ENCODE measurements around the gene ZNF300.

ZNF300 gene

GRCh38 chr5:150918613-150919012 is 13.8 kb upstream of the ZNF300 start:
- no peaks in the 10 kb centered on the region for H3K9me3 ChIP-seq (ENCODE audit: insufficient read depth, low read length, severe bottlenecking)
- ATAC-seq (ENCODE audit: insufficient read depth, low read depth) (no peak), DNase-seq (no peak)
- no peaks in the 10 kb centered on the region for H3K27me3 ChIP-seq (ENCODE audit: insufficient read depth, low read length, poor library complexity)
- no peak overlapping the region for H3K4me2 ChIP-seq (ENCODE audit: insufficient read depth, low read length)
- H3K9ac ChIP-seq (ENCODE audit: low read depth, low read length) = no peak overlapping the region
- TF ChIP-seq EZH2 (IDR thresholded peaks at IDR 0.05; ENCODE audit: borderline replicate concordance, low read depth, low read length, severe bottlenecking) = no peak
- TF ChIP-seq CTCF (IDR thresholded peaks at IDR 0.05; ENCODE audit: borderline replicate concordance, extremely low read depth, low read length, poor library complexity, severe bottlenecking) = no peak
- no peaks in the 10 kb centered on the region for H3K4me1 ChIP-seq (ENCODE audit: insufficient read depth, low read length)
- H3K27ac ChIP-seq (ENCODE audit: low read length) = no peak overlapping the region
- no peak overlapping the region for H3K4me3 ChIP-seq (ENCODE audit: low read depth in 1 of 2, low read length in 2 of 2)
- no peaks in the 10 kb centered on the region for H3K36me3 ChIP-seq (ENCODE audit: insufficient read depth, low read length)
- no peak overlapping the region for H2AFZ ChIP-seq (ENCODE audit: low read depth, low read length)
- no peaks in the 10 kb centered on the region for H4K20me1 ChIP-seq (ENCODE audit: insufficient read depth, low read length)
- no peaks in the 10 kb centered on the region for H3K79me2 ChIP-seq (ENCODE audit: insufficient read depth, low read length)

DNA sequence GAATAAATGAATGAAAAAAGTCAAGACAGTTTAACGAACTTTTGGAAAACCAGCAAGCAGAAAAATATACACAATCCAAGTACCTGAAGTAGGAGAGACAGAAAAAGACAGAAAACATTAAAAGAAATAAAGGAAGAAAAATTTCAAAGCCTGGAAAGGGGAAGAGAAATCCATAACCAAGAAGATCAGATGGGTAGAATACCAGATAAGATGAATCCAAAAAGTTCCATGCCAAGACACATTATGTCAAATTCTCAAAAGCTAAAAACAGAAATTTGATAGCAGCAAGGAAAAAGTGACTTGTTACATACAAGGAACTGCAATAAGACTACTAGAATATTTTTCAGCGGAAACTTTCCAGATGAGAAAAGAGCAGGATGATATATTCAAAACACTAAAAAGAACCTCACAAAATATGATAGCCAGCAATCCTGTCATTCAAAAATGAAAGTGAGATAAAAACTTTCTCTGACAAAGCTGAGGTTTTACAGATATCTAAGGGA is 7.6 kb upstream of the ZNF300 start:
- no peaks in the 10 kb centered on the region for H3K79me2 ChIP-seq (ENCODE audit: insufficient read depth, low read length)
- no peaks in the 10 kb centered on the region for H3K36me3 ChIP-seq (ENCODE audit: insufficient read depth, low read length)
- H3K27me3 ChIP-seq (ENCODE audit: insufficient read depth, low read length, poor library complexity) = no peaks in the 10 kb centered on the region
- no peaks in the 10 kb centered on the region for H3K9me3 ChIP-seq (ENCODE audit: insufficient read depth, low read length, severe bottlenecking)
- DNase-seq = no peak
- H4K20me1 ChIP-seq (ENCODE audit: insufficient read depth, low read length) = no peaks in the 10 kb centered on the region
- no peak overlapping the region for H2AFZ ChIP-seq (ENCODE audit: low read depth, low read length)
- no peak overlapping the region for H3K4me2 ChIP-seq (ENCODE audit: insufficient read depth, low read length)
- H3K4me3 ChIP-seq (ENCODE audit: low read depth in 1 of 2, low read length in 2 of 2) = no peak overlapping the region
- no peak for ATAC-seq (ENCODE audit: insufficient read depth, low read depth)
- no peak overlapping the region for H3K27ac ChIP-seq (ENCODE audit: low read length)
- TF ChIP-seq EZH2 (IDR thresholded peaks at IDR 0.05; ENCODE audit: borderline replicate concordance, low read depth, low read length, severe bottlenecking) (no peak), CTCF (IDR thresholded peaks at IDR 0.05; ENCODE audit: borderline replicate concordance, extremely low read depth, low read length, poor library complexity, severe bottlenecking) (no peak)
- no peaks in the 10 kb centered on the region for H3K4me1 ChIP-seq (ENCODE audit: insufficient read depth, low read length)
- no peak overlapping the region for H3K9ac ChIP-seq (ENCODE audit: low read depth, low read length)

GRCh38 chr5:150905312-150905683 is 518 bp upstream of the ZNF300 start:
- ATAC-seq (ENCODE audit: insufficient read depth, low read depth) = no peak
- Histone ChIP-seq H3K36me3 (ENCODE audit: insufficient read depth, low read length) (no peaks in the 10 kb centered on the region), H3K9ac (ENCODE audit: low read depth, low read length) (no peak overlapping the region), H3K79me2 (ENCODE audit: insufficient read depth, low read length) (no peaks in the 10 kb centered on the region), H2AFZ (ENCODE audit: low read depth, low read length) (no peak overlapping the region), H3K4me2 (ENCODE audit: insufficient read depth, low read length) (no peak overlapping the region), H4K20me1 (ENCODE audit: insufficient read depth, low read length) (no peaks in the 10 kb centered on the region), H3K27ac (ENCODE audit: low read length) (no peak overlapping the region), H3K9me3 (ENCODE audit: insufficient read depth, low read length, severe bottlenecking) (peaks cover 4% of the 10 kb centered on the region), H3K27me3 (ENCODE audit: insufficient read depth, low read length, poor library complexity) (no peaks in the 10 kb centered on the region), H3K4me1 (ENCODE audit: insufficient read depth, low read length) (no peaks in the 10 kb centered on the region), H3K4me3 (ENCODE audit: low read depth in 1 of 2, low read length in 2 of 2) (no peak overlapping the region)
- TF ChIP-seq CTCF (IDR thresholded peaks at IDR 0.05; ENCODE audit: borderline replicate concordance, extremely low read depth, low read length, poor library complexity, severe bottlenecking) (no peak), EZH2 (IDR thresholded peaks at IDR 0.05; ENCODE audit: borderline replicate concordance, low read depth, low read length, severe bottlenecking) (no peak)
- DNase-seq = no peak

DNA sequence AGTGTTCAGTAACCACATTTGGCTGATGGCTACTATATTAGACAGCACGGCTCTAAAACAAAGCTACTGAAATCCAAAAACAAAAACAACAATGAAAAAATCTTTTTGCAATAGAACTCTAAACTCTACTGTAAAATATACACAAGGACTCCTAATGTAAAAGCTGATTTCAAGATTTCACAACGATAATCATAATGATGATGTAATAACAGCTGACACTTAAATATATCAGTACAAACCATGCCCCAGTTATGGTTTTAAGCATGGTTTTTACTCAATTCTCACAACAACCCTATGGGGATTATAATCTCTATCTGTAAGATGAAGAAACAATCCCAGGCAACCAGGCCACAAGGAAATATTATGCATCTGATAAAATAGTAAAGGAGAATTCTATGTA is 3.3 kb downstream of the ZNF300 start:
- no peak overlapping the region for H3K4me3 ChIP-seq (ENCODE audit: low read depth in 1 of 2, low read length in 2 of 2)
- no peaks in the 10 kb centered on the region for H3K79me2 ChIP-seq (ENCODE audit: insufficient read depth, low read length)
- no peaks in the 10 kb centered on the region for H3K4me1 ChIP-seq (ENCODE audit: insufficient read depth, low read length)
- no peaks in the 10 kb centered on the region for H4K20me1 ChIP-seq (ENCODE audit: insufficient read depth, low read length)
- ATAC-seq (ENCODE audit: insufficient read depth, low read depth) (no peak), DNase-seq (no peak)
- no peaks in the 10 kb centered on the region for H3K27me3 ChIP-seq (ENCODE audit: insufficient read depth, low read length, poor library complexity)
- H3K9me3 ChIP-seq (ENCODE audit: insufficient read depth, low read length, severe bottlenecking) = peaks cover 17% of the 10 kb centered on the region
- no peak overlapping the region for H3K27ac ChIP-seq (ENCODE audit: low read length)
- no peaks in the 10 kb centered on the region for H3K36me3 ChIP-seq (ENCODE audit: insufficient read depth, low read length)
- no peak for TF ChIP-seq EZH2 (IDR thresholded peaks at IDR 0.05; ENCODE audit: borderline replicate concordance, low read depth, low read length, severe bottlenecking)
- TF ChIP-seq CTCF (IDR thresholded peaks at IDR 0.05; ENCODE audit: borderline replicate concordance, extremely low read depth, low read length, poor library complexity, severe bottlenecking) = no peak
- no peak overlapping the region for H3K9ac ChIP-seq (ENCODE audit: low read depth, low read length)
- no peak overlapping the region for H3K4me2 ChIP-seq (ENCODE audit: insufficient read depth, low read length)
- H2AFZ ChIP-seq (ENCODE audit: low read depth, low read length) = no peak overlapping the region

Data from DND-41 (cell line).